SHP77 treated with DMSO at 0.1 percent for 48 hours (cell line): ENCODE data around the gene CTU1.

ENCODE experiments used
- DNase-seq: peaks from one replicate; lab custom pipeline; 2025; lab: John Stamatoyannopoulos, UW

Gene CTU1

DNA sequence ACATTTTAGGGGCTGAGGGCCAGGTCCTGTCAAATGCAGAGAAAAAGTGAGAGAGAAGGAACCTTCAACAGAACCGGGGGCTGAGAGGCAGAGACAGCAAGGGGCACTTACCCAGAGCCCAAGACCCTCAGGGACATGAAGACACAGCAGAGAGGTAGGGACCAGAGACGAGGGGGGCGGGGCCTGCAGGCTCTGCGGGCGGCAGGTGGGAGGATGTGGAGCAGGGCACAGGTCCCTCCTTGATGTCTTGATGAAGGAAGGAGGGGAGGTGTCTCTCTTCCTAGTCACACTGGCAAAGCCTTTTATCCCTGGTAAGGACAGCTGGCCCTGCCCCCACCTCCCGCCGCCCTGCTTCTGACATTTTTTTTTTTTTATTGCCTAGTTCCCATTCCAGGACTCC is 25.6 kb downstream of the CTU1 start, which contains the start of gene KLK14:
TSS of gene KLK14 (minus strand) at position 277 of the 400 bp plus-strand sequence. CDS start at position 4, 273 bp downstream.
- DNase-seq, result no peak

DNA sequence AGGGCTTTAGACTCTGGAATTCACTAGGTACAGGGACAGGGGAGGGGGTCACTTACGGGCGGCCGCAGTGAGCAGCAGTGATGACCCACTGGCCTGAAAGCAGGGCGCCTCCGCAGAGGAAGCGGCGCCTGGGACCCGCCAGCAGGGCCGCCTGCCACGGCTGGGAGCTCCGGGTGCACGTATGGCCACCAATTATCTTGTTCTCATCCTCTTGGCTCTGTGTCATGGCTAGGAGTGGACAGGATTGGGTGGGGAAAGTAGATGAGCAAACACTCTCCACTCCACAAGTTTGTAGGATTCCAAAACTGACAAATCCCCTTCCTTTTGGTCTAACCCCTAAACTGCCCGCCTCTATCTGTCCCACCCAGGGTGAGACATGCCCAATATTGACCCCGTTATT is 26.7 kb downstream of the CTU1 start:
- DNase-seq, result no peak

DNA sequence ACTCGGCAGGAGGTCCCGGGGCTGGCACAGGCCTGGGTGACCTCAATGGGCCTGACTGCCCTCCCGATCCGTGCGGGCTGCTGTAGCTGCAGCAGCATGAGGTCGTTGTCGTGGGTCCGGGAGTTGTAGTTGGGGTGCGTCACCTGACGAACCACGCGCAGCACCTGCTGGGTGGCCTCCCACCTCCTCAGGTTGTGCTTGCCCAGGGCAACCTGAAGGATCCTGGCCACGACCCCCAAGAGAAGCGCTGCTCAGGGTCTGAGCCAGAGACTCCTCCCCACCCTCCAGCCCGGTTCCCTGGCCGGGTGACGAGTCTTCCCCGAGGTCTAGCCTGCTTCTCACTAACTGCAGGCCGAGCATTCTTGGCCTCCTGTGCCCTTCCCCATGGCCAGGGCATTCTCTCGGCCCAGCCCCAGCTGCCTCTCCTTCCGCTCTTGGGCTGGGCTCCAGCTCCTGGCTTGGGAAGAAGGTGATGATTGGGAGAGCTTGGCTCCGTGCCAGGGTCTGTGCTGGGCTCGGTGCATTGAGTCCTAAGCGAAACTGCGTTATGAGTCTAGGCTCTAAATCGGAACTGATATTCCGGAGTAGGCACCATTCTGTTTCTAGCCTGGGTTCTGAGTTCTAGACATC is 28.6 kb downstream of the CTU1 start:
- peak; percentile 79 for DNase-seq

DNA sequence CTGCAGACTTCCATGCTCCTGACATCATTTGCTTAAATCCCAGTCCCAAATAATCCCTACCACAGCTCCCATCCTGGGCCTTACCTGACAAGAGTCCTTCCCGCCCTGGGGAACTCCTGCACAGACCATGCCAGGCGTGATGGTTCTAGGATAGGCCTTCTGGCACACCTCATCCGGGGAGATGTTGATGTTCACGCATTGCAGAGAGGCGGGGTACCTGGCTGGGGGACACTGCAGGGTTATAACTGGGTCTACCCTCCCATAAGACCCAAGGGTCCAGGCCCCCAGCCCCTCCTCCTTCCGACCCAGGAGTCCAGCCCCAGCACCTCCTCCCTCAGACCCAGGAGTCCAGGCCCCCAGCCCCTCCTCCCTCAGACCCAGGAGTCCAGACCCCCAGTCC is 29.5 kb downstream of the CTU1 start:
- no peak for DNase-seq

DNA sequence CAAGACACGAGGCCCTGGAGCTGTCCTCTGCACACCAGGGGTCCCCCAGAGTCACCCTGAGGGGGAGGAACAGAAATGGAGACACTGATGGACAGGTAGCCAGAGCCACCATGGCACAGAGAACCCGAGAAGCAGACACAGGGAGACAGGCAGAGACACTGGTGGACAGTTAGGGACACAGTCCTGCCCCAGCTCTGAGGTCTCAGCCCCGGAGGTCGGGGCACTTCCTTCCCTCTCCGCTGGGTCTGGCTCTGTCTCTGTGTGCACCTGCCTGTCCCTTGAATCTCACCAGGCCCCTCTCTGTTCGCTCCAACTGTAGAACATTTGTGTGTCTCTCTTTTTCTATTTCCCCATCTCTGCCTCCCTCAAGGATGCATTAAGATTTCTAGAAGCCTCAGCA is 30.1 kb downstream of the CTU1 start:
- DNase-seq, result no peak

DNA sequence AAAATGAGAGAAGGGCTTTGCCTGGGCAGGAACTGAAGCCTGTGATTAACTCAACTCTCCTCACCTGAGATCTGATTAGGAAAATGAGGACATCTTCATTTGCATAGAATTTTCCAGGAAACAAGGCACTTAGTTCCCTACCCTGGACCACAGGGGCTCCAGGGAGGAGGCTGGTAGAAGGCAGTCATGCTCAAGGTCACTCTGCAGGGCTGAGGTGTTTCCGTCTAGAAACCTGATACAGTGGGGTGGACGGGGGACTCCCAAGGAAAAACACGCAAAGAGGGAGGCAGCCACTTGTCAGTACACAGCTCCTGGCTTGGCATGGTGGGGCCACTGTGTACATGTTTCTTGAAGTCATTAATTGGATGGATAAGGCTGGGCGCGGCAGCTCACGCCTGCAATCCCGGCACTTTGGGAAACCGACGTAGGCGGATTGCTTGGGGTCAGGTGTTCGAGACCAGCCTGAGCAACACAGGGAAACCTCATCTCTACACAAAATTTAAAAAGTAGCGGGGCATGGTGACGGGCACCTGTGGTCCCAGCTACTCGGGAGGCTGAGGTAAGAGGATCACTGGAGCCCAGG is 31.5 kb downstream of the CTU1 start:
- DNase-seq, result no peak

DNA sequence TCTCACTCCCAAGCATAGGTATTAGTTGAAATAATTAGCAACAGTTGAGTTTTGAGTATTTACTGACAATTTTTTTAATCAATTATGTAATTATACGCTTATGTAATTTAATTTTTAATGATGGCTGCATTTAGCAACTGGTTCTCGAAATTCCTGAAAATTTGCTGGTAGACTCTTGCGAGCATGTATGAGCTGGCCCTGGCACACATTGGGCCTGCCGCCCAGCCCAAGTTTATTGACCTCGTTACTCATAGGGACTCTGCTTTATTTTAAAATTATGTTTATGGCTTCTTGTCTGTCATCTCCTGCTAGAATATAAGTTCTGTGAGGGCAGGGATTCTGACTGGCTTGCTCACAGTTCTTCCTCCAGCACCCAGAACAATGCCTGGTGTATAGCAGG is 32.2 kb downstream of the CTU1 start:
- no peak for DNase-seq

DNA sequence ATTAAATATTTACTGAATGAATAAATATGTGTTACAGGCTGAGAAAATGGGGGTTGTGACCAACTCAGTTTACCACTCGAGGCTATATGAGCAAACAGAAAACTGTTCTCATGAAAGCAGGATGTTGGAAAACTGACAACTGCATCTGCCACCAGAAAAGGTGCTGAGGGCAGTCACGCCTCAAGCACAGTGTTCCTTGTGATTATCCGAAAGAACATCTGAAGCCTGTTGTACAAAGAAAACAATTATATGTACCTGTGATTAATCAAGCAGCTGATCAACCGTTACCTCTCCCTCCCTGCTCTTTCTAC is 37.2 kb downstream of the CTU1 start:
- no peak for DNase-seq

DNA sequence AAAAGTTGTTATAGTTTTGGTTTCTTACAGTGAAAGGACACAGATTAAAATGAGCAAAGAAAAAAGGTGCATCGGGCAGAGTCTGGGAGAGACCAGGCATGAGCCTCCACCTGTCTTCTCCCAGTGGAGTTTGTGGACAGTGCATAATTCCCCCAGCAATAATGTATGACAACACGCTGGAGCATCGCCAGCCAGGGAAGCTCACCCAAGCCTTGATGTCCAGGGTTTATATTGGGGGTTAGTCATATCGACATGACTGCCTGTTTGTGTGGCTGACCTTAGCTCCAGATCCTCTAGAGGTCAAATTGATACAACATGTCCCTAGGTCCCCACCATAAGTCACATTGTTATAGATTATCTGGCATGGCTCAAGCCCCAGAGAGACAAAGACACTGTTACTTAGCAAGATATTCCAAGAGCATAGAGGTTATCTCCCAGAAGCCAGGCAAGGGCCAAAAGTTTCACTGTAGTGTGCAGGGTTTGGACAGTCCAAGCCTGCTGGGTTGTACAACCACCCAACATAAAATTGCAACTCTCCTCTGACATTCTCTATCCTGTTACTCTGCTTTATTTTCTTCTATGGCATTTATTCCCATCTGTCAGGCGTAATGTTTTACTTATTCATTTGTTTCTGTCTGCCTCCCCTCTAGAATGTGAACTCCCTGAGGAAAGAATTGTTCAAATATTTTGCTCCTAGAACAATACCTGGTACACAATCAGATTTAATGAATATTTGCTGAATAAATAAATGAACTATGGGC is 37.7 kb downstream of the CTU1 start:
- DNase-seq, result peak; percentile 21

DNA sequence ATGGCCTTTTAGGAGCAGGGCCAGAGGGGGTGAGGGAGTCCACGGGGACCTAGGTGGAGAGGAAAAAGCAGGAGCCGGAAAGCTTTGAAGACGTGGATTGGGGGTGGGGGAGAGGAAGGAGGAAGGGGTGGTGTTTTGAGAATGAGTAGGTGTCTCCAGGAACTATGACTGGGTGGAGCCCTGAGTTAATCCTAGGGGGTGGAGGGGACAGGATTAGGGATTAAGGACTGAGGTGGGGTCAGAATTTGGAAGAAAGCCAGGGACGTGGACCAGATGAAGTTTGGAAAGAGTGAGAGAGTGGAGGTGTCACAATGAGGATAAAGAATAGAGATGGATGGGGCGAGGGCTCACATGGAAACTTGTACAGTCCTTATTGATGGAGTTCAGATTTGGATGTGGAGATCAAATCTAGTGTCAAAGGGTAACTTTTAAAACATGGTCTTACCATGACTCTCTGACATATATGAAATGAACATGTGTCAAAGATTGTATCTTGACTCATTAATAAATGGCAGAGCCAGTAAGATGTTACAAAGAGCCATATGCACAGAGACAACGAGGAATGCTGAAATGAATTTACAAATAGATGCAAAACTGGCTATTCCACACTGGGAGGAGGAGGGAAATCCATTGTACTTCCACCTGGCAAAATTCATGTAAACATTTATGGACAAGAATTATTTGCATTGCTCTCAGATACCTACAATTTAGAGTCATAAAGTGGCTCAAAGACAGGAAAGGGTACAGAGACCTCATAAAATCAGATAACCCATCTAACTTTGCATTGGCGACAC is 41.6 kb downstream of the CTU1 start:
- DNase-seq, result no peak

DNA sequence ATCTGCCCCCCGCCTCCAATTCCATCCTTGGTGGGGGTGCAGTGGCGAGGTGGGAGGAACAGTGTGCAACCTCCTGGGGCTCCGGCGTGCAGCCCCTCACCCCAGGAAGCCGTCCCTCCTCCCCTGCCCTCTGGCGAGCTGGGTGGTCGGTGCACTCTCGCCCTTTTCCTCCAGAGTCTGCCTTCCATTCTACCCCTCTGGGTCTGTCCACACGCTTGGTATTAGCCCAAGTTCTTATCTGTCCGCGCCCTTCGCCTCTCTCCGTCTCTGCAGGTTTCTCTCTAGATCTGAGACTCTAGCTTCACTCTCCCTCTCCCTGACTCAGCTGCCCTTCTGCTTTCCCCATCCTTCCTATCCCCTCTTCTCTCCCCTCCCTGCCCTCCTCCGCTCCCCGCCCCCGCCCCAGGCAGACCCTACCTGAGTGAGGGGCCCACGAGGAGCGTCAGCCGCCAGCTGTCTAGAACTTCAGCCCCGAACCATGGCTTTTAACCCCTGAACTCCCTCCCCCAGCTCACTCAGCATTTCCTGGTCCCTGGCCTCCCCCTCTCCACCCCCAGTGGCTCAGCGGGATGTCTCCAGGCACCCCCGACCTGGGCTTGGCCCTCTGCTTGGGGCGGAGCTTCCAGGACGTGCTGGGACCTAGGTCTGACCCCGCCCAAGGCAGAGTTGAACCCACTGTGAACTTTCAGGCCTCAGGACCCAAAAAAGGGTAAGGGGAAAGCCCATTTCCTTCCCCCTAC is 42.8 kb downstream of the CTU1 start:
- DNase-seq, result no peak

DNA sequence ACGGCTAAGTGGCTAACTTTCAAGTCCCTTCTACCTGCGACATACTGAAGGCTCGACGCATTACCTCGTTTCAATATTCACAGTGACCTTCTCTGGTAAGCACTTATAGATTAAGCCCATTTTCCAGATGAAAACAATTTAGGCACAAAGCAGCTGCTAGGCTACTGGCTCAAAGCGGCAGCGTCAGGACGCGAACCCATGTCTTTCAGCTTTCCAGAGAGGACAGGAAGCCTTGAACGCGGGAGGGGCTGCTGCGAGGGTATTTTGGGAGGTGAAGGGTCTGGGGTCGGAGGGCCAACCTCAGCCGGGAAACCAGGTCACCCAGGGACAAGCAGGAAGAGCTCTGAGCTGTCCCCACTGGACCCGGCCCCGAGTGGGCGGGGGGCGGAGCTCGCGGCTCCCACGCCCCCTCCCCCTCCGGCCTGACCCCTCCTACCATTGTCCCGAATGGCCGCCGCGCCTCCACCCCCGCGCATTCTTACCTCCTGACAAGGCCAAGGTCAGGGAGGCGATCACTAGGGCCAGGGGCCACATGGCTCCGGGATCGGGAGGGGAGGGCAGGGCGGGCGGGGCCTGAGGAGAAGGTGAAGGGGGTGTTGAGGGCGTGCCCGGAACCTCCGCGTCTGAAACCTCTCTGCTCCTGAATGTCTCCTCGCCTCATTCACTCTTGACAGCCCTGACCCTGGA is 43.5 kb downstream of the CTU1 start, which contains the start of gene KLK13:
TSS of gene KLK13 (minus strand) at position 559 of the 687 bp plus-strand sequence. CDS start at position 534, 25 bp downstream.
- DNase-seq, result no peak

DNA sequence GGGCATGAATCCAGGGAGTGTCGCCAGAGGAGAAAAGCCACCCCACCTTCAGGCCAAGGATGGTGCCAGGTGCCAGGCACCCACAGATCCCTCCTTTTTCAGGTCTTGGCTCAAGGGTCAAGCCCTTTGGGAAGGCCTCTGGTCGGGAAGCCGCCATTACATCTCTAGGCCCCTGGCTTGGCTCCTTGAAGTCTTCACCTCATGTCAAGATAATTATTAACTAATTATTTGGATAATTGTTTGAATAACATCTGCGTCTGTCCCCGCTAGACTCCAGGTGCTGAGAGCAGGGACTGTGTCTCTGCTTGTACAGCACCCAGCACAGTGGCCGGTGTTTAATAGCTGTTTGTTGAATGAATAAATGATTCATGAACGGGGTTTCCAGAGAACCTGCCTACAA is 44.5 kb downstream of the CTU1 start:
- DNase-seq, result no peak

DNA sequence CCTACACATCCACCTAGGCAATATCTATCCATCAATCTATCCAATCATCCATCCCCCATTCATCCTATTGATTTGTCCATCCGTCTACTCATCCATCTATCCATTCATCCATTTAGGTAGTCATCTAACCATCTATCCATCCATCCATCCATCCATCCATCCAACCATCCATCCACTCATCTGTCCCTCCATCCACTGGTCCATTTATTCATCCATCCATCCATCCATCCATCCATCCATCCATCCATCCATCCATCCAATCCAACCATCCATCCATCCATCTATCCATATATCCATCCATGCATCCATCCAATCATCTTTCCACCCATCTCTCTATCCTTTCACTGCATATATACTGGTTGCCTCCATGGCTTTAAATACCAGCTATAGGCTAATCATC is 47.2 kb downstream of the CTU1 start:
- DNase-seq, result no peak

DNA sequence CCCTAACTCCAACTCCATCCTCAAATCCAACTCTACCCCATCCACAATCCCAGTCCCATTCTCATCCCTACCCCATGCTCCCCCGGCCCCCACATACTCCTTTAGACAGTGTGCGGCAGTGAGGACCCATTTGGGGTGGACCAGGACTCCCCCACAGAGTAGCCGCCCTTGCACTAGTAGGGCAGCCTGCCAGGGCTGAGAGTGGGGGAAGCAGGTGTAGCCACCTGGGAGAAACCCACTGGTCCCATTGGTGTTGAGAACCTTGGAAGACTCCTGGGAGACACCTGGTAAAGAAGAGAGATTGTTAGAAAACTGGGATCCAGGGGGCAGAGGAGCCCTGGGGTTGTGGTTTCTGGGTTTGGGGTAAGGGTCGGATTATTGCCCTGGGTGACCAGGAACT is 47.9 kb downstream of the CTU1 start:
- no peak for DNase-seq

DNA sequence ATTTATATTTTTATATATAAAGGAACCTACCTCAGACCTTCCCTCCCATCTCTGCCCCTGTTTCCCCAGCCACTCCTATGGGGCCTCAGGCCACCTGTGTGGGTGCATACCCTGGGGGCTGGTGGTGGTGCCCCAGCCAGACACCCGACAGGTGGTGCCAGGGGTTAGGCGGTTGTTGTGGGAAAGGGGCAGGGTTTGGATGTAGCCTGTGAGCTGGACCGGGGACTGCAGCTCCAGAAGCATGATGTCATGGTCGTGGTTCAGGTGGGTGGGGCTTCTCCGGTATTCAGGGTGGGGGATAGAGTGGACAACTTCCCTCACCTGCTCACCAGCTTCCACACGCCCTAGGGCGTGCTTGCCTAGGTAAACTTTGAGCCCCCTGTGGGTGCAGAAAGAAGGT is 48.5 kb downstream of the CTU1 start:
- DNase-seq, result no peak

DNA sequence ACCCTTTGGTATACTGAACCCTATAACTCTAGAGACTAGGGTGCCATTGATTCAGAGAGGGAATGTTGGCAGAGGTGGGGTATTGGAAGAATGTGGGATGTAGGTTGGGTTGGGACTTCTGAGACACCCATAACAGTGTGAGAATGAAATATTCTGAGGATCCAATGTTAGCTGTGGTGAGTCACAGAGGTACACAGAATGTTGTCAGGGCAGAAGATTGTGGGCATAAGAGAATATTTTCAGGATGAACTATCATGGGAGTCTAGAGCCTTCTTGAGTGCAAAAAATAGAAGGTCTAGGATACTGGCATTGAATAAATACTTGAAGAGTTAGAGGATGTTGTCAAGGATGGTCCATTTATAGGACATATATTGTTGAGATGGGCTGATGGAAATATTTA is 52.3 kb downstream of the CTU1 start:
- no peak for DNase-seq
